T-helper 22 cell (primary cell): ENCODE results near the gene TSGA10.
"Not testable (repeated sequence)": the region's sequence is repeated elsewhere in the genome, so short reads cannot be mapped to it uniquely, and the experiment has no call there.

Experiments
- DNase-seq: peaks from one replicate; pipeline ENCODE4 v3.0.0-alpha.2; 2020; ENCODE audit warnings: low read depth

Gene TSGA10

GRCh38 chr2:99072551-99072950 is 82.2 kb downstream of the TSGA10 start:
- DNase-seq: no peak

GRCh38 chr2:99067871-99068625 is 86.7 kb downstream of the TSGA10 start:
- no peak for DNase-seq

GRCh38 chr2:99066075-99066958 is 88.4 kb downstream of the TSGA10 start:
- DNase-seq: no peak

- not testable (repeated sequence) for DNase-seq
Measured at GRCh38 chr2:99049187-99049586, 105.6 kb downstream of the TSGA10 start.

GRCh38 chr2:99040736-99041300 is 113.9 kb downstream of the TSGA10 start:
- not testable (repeated sequence) for DNase-seq

GRCh38 chr2:99035920-99036319 is 118.8 kb downstream of the TSGA10 start:
- DNase-seq: no peak

GRCh38 chr2:99032786-99033185 is 122.0 kb downstream of the TSGA10 start:
- DNase-seq: no peak

GRCh38 chr2:99032001-99032400 is 122.7 kb downstream of the TSGA10 start:
- DNase-seq: no peak

- DNase-seq: no peak
Measured at GRCh38 chr2:99031481-99031880, 123.3 kb downstream of the TSGA10 start.

- no peak for DNase-seq
Measured at GRCh38 chr2:99028558-99028957, 126.2 kb downstream of the TSGA10 start.

- no peak for DNase-seq
Measured at GRCh38 chr2:99027856-99028255, 126.9 kb downstream of the TSGA10 start.

GRCh38 chr2:99000708-99001107 is 154.0 kb downstream of the TSGA10 start:
- no peak for DNase-seq

- not testable (repeated sequence) for DNase-seq
Measured at GRCh38 chr2:98988695-98989094, 166.0 kb downstream of the TSGA10 start.

GRCh38 chr2:98985905-98986666 is 168.7 kb downstream of the TSGA10 start:
- no peak for DNase-seq

GRCh38 chr2:98975611-98976010 is 179.1 kb downstream of the TSGA10 start:
- DNase-seq: no peak

- DNase-seq: no peak
Measured at GRCh38 chr2:98972582-98973167, 182.1 kb downstream of the TSGA10 start.

- DNase-seq: no peak
Measured at GRCh38 chr2:98959810-98960507, 194.8 kb downstream of the TSGA10 start.

- no peak for DNase-seq
Measured at GRCh38 chr2:98952966-98953365, 201.8 kb downstream of the TSGA10 start.

- DNase-seq: no peak
Measured at GRCh38 chr2:98948956-98949739, 205.6 kb downstream of the TSGA10 start.

- DNase-seq: no peak
Measured at GRCh38 chr2:98947554-98947953, 207.2 kb downstream of the TSGA10 start.
